SK-N-MC (cell line): Measurements from ENCODE around the gene PKD2L2.
"Not testable (repeated sequence)": the region's sequence is repeated elsewhere in the genome, so short reads cannot be mapped to it uniquely, and the experiment has no call there.

Experiments used
- DNase-seq: peaks from one replicate; pipeline ENCODE4 v3.0.0-alpha.2; 2011; ENCODE audit warnings: low read depth, low spot score
- H3K27ac ChIP-seq: fragments of 200-600 bp; sonication (generic); 2 replicates; pipeline ENCODE4 v1.5.1; 2016; ENCODE audit warnings: mixed run types
- H3K36me3 ChIP-seq: fragments of 200-600 bp; sonication (generic); 2 replicates; pipeline ENCODE4 v1.6.1; 2017; ENCODE audit warnings: antibody characterized with exemption, low read length, mixed read lengths; ENCODE audit not compliant: insufficient read depth
- H3K4me3 ChIP-seq: fragments of 200-600 bp; sonication (generic); 2 replicates; pipeline ENCODE4 v1.5.1; 2016
- H3K9ac ChIP-seq: fragments of 200-600 bp; sonication (generic); 2 replicates; pipeline ENCODE4 v1.8.0; 2017; ENCODE audit warnings: mixed run types, mixed read lengths; ENCODE audit not compliant: insufficient read length
- H3K9me3 ChIP-seq: fragments of 200-600 bp; sonication (generic); 2 replicates; pipeline ENCODE4 v1.6.1; 2017; ENCODE audit warnings: low read depth, mild to moderate bottlenecking, antibody characterized with exemption, low read length, moderate library complexity, mixed read lengths
- EZH2 ChIP-seq: fragments of 200-600 bp; sonication (generic); IDR thresholded peaks from one replicate; pipeline ENCODE4 v1.6.1; 2017; ENCODE audit warnings: antibody characterized with exemption
- FOXP2 ChIP-seq: optimal IDR thresholded peaks from 2 replicates; pipeline ENCODE3; 2011; ENCODE audit warnings: mild to moderate bottlenecking, moderate library complexity; ENCODE audit not compliant: insufficient read depth; ENCODE audit errors: extremely low read length, control extremely low read depth
- POLR2AphosphoS5 ChIP-seq: IDR thresholded peaks from 2 replicates; pipeline ENCODE4 v1.6.1; 2012; ENCODE audit warnings: mild to moderate bottlenecking, low read depth, low read length, borderline replicate concordance

Gene PKD2L2

GRCh38 chr5:137858223-137858916 is 30.9 kb upstream of the PKD2L2 start:
- no peak for TF ChIP-seq FOXP2
- H3K4me3 ChIP-seq: no peak overlapping the region
- H3K9ac ChIP-seq: no peak overlapping the region
- H3K9me3 ChIP-seq: no peaks in the 10 kb centered on the region
- H3K27ac ChIP-seq: no peak overlapping the region
- no peak for DNase-seq
- H3K36me3 ChIP-seq: no peaks in the 10 kb centered on the region

- Histone ChIP-seq H3K36me3 (no peaks in the 10 kb centered on the region), H3K9ac (no peak overlapping the region), H3K4me3 (no peak overlapping the region), H3K27ac (no peak overlapping the region), H3K9me3 (no peaks in the 10 kb centered on the region)
- DNase-seq: no peak
- TF ChIP-seq POLR2AphosphoS5 (no peak), EZH2 (no peak), FOXP2 (no peak)
Measured at GRCh38 chr5:137858954-137859353, 30.3 kb upstream of the PKD2L2 start.

- H3K9ac ChIP-seq: no peak overlapping the region
- DNase-seq: no peak
- no peak overlapping the region for H3K4me3 ChIP-seq
- no peak overlapping the region for H3K27ac ChIP-seq
- TF ChIP-seq POLR2AphosphoS5: no peak
- no peak for TF ChIP-seq FOXP2
- TF ChIP-seq EZH2: no peak
- H3K9me3 ChIP-seq: no peaks in the 10 kb centered on the region
- no peaks in the 10 kb centered on the region for H3K36me3 ChIP-seq
Measured at GRCh38 chr5:137862251-137862650, 27.0 kb upstream of the PKD2L2 start.

GRCh38 chr5:137863653-137864052 is 25.6 kb upstream of the PKD2L2 start:
- H3K27ac ChIP-seq, H3K4me3 ChIP-seq, H3K9ac ChIP-seq, H3K36me3 ChIP-seq, H3K9me3 ChIP-seq, DNase-seq: not testable (repeated sequence)

- Histone ChIP-seq H3K27ac (no peak overlapping the region), H3K9ac (no peak overlapping the region), H3K9me3 (no peaks in the 10 kb centered on the region), H3K36me3 (no peaks in the 10 kb centered on the region), H3K4me3 (no peak overlapping the region)
- TF ChIP-seq POLR2AphosphoS5 (no peak), FOXP2 (no peak), EZH2 (no peak)
- DNase-seq: no peak
Measured at GRCh38 chr5:137866541-137867388, 22.5 kb upstream of the PKD2L2 start.

GRCh38 chr5:137867664-137868063 is 21.6 kb upstream of the PKD2L2 start, which contains the start of gene MYOT:
TSS of gene MYOT (plus strand) at chr5:137867860. CDS start at chr5:137870652, 2,792 bp downstream.
- H3K27ac ChIP-seq: no peak within 1 kb of the TSS
- no peaks in the 10 kb centered on the region for H3K36me3 ChIP-seq
- H3K9me3 ChIP-seq: no peaks in the 10 kb centered on the region
- no peak for DNase-seq
- H3K9ac ChIP-seq: no peak within 1 kb of the TSS
- H3K4me3 ChIP-seq: no peak within 1 kb of the TSS
- TF ChIP-seq FOXP2 (no peak), EZH2 (no peak), POLR2AphosphoS5 (no peak)

GRCh38 chr5:137870647-137871339 is 18.5 kb upstream of the PKD2L2 start:
- DNase-seq: no peak
- TF ChIP-seq FOXP2: no peak
- TF ChIP-seq POLR2AphosphoS5: no peak
- TF ChIP-seq EZH2: no peak
- no peaks in the 10 kb centered on the region for H3K9me3 ChIP-seq
- H3K9ac ChIP-seq: no peak overlapping the region
- H3K36me3 ChIP-seq: no peaks in the 10 kb centered on the region
- H3K27ac ChIP-seq: no peak overlapping the region
- H3K4me3 ChIP-seq: no peak overlapping the region

GRCh38 chr5:137871571-137871970 is 17.7 kb upstream of the PKD2L2 start:
- Histone ChIP-seq H3K9ac (no peak overlapping the region), H3K4me3 (no peak overlapping the region), H3K9me3 (no peaks in the 10 kb centered on the region), H3K27ac (no peak overlapping the region), H3K36me3 (no peaks in the 10 kb centered on the region)
- DNase-seq: no peak
- no peak for TF ChIP-seq FOXP2
